HFFc6 (cell line): Measurements from ENCODE around the gene PPM1B. TPM values are rescaled to one million over a fixed set of nuclear protein-coding genes. Genes with fewer than 3 reads are reported as not detected.

Source experiments
- DNase-seq: peaks from one replicate; pipeline ENCODE4 v3.0.0-alpha.2; 2018
- H3K27ac Mint-ChIP-seq: 2 replicates; pipeline ENCODE4 v1.8.0; 2020; ENCODE audit warnings: mild to moderate bottlenecking, mixed read lengths
- H3K27me3 Mint-ChIP-seq: 2 replicates; pipeline ENCODE4 v1.8.0; 2021; ENCODE audit warnings: mild to moderate bottlenecking, moderate library complexity, mixed read lengths; ENCODE audit not compliant: insufficient read depth
- H3K36me3 Mint-ChIP-seq: 2 replicates; pipeline ENCODE4 v1.8.0; 2021; ENCODE audit warnings: low read depth, mixed read lengths
- H3K4me1 Mint-ChIP-seq: 2 replicates; pipeline ENCODE4 v1.8.0; 2020; ENCODE audit warnings: low read depth, mixed read lengths
- H3K4me3 Mint-ChIP-seq: 2 replicates; pipeline ENCODE4 v1.8.0; 2020; ENCODE audit warnings: mild to moderate bottlenecking, moderate library complexity, mixed read lengths
- H3K9me3 Mint-ChIP-seq: 2 replicates; pipeline ENCODE4 v1.8.0; 2020; ENCODE audit warnings: mild to moderate bottlenecking, mixed read lengths
- CTCF ChIP-seq: fragments of 200-600 bp; sonication (generic); IDR thresholded peaks from 2 replicates; pipeline ENCODE4 v1.5.0; 2021; ENCODE audit warnings: antibody characterized with exemption, mild to moderate bottlenecking
- total RNA-seq, 6 experiments: library from RNA; stranded (reverse); fragmentation: NEBNext Ultra II Directional; extraction: Animal tissue kit (Norgen Biotek cat#: 25700); gene quantifications; 2 replicates in 1 of 6; 3 replicates in 5 of 6; pipeline ENCODE4 v1.2.3, GENCODE V29; 2021

PPM1B gene
- total RNA-seq, 6 experiments from 2014 or later = 22.8 to 31.6 (median 27.1) TPM

DNA sequence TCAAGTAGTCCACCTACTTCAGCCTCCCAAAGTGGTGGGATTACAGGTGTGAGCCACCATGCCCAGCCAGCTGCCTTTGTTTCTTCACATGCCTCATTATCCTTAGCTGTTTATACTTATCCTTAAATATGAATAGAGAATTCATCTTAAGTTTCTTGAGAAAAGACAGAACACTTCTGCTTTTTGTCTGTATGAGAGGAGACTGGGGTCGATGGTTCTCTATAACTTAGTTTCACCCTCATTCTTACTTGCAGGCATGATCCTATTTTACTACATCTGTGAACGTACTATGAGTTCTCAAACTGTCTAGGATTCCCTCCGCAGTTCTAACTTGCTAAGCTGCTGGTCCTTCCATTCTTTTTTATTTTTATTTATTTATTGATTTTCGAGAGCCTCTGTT, 20.4 kb downstream of the PPM1B start:
- no peak overlapping the region for H3K27ac Mint-ChIP-seq
- H3K4me3 Mint-ChIP-seq = no peak overlapping the region
- H3K4me1 Mint-ChIP-seq = peaks cover 17% of the 10 kb centered on the region; the same call in 1 of the 2 replicates
- H3K27me3 Mint-ChIP-seq = no peaks in the 10 kb centered on the region
- H3K36me3 Mint-ChIP-seq = peaks cover 5% of the 10 kb centered on the region; the same call in 1 of the 2 replicates
- no peak for DNase-seq
- no peaks in the 10 kb centered on the region for H3K9me3 Mint-ChIP-seq
- no peak for TF ChIP-seq CTCF

DNA sequence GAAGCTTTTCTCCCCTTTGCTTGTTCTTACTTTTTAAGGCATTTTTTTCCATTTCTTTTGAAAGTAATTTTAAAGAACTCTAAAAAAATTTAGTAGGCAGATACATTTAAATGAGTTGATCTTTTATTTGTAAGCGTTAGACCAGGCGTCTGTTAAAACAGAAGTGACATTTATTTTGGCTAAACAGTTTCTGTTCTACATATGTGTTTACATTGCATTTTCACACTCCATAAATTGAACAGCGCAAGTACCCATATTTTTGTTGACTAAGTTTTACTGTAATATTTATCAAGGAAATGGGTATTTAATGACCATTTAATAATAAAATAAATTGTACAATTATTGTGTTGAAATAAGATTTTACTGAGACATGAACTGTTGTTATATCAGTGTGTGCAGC, 21.9 kb downstream of the PPM1B start:
- no peak overlapping the region for H3K27ac Mint-ChIP-seq
- no peaks in the 10 kb centered on the region for H3K27me3 Mint-ChIP-seq
- peaks cover 14% of the 10 kb centered on the region; the same call in 1 of the 2 replicates for H3K4me1 Mint-ChIP-seq
- no peak for DNase-seq
- H3K36me3 Mint-ChIP-seq = peaks cover 7% of the 10 kb centered on the region; the same call in 1 of the 2 replicates
- no peak overlapping the region for H3K4me3 Mint-ChIP-seq
- no peaks in the 10 kb centered on the region for H3K9me3 Mint-ChIP-seq
- TF ChIP-seq CTCF = no peak

DNA sequence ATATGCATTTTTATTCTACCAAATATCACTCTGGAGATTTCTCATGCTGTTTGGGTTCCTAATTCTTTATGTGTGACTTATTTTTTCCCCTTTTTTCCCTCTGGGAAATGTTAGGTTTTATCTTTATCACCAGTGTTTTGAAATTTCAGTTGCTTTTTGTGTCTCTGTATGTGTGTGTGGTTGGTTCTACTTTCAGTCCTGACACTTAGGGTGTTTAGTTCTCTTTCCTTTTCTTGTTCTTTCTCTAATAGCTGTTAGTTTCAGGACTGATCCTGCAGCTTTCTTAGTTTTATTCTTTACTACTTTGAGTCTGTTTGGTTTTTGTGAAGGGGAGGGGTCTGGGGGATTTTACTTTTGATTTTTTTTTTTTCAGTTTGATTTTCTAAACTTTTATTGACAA, 23.1 kb downstream of the PPM1B start:
- H3K36me3 Mint-ChIP-seq = peaks cover 11% of the 10 kb centered on the region; the same call in 1 of the 2 replicates
- H3K27me3 Mint-ChIP-seq = no peaks in the 10 kb centered on the region
- peaks cover 5% of the 10 kb centered on the region; the same call in 1 of the 2 replicates for H3K4me1 Mint-ChIP-seq
- no peaks in the 10 kb centered on the region for H3K9me3 Mint-ChIP-seq
- no peak for DNase-seq
- H3K4me3 Mint-ChIP-seq = no peak overlapping the region
- H3K27ac Mint-ChIP-seq = no peak overlapping the region
- TF ChIP-seq CTCF = no peak

GRCh38 chr2:44192646-44193045, 24.0 kb downstream of the PPM1B start:
- no peak for DNase-seq

DNA sequence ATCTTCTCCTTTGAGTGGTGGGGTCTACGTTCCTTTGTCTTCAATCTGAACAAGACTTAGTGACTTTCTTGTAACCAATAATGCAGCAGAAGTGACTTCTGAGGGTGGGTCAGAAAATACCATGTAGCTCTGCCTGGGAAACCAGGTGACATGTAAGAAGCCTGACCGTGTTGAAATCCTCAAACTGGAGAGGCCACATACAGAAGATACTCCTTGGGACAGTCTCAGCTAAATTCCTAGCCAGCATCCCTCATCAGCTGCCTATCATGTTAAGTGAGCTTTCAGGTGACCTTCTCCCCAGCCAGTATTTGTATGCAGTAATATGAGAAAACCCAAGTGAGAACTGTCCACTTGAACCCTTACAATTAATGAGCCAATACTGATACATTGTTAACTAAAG, 27.0 kb downstream of the PPM1B start:
- no peak for DNase-seq
- TF ChIP-seq CTCF = no peak
- Mint-ChIP-seq H3K27me3 (no peaks in the 10 kb centered on the region), H3K4me1 (no peaks in the 10 kb centered on the region), H3K36me3 (peaks cover 8% of the 10 kb centered on the region; the same call in 1 of the 2 replicates), H3K9me3 (no peaks in the 10 kb centered on the region), H3K27ac (no peak overlapping the region), H3K4me3 (no peak overlapping the region)

More at GRCh38 chr2:44192646-44193045, 24.0 kb downstream of the PPM1B start:
- Mint-ChIP-seq H3K4me1 (no peaks in the 10 kb centered on the region), H3K27me3 (no peaks in the 10 kb centered on the region), H3K4me3 (no peak overlapping the region), H3K9me3 (no peaks in the 10 kb centered on the region), H3K27ac (no peak overlapping the region), H3K36me3 (peaks cover 11% of the 10 kb centered on the region; the same call in 1 of the 2 replicates)
- TF ChIP-seq CTCF = no peak

GRCh38 chr2:44197816-44198215, 29.1 kb downstream of the PPM1B start:
- Mint-ChIP-seq H3K36me3 (peaks cover 15% of the 10 kb centered on the region; the same call in 1 of the 2 replicates), H3K4me1 (peaks cover 19% of the 10 kb centered on the region), H3K4me3 (no peak overlapping the region), H3K9me3 (no peaks in the 10 kb centered on the region), H3K27ac (no peak overlapping the region), H3K27me3 (no peaks in the 10 kb centered on the region)
- DNase-seq = no peak
- no peak for TF ChIP-seq CTCF
